ENCODE measurements around the gene CGB7. TPM values are rescaled to one million over a fixed set of nuclear protein-coding genes. Genes with fewer than 3 reads are reported as not detected.

The CGB7 gene
- total RNA-seq, 1 experiment from 2014 or later, result 4.3 TPM

GRCh38 chr19:49016067-49016839 lies 41.3 kb downstream of the CGB7 start:
- DNase-seq (ENCODE audit: low read depth), result no peak

- DNase-seq (ENCODE audit: low read depth), result no peak
Measured at GRCh38 chr19:49014870-49015255, 42.7 kb downstream of the CGB7 start.

- DNase-seq (ENCODE audit: low read depth), result no peak
Measured at GRCh38 chr19:49014123-49014869, 43.3 kb downstream of the CGB7 start.

GRCh38 chr19:49011194-49011593 lies 46.4 kb downstream of the CGB7 start:
- no peak for DNase-seq (ENCODE audit: low read depth)

- DNase-seq (ENCODE audit: low read depth), result no peak
Measured at GRCh38 chr19:49010453-49010852, 47.1 kb downstream of the CGB7 start.

- no peak for DNase-seq (ENCODE audit: low read depth)
Measured at GRCh38 chr19:49009828-49010227, 47.7 kb downstream of the CGB7 start.

- DNase-seq (ENCODE audit: low read depth), result no peak
Measured at GRCh38 chr19:49006905-49007304, 50.6 kb downstream of the CGB7 start.

GRCh38 chr19:49004964-49005614 lies 52.5 kb downstream of the CGB7 start:
- DNase-seq (ENCODE audit: low read depth), result no peak

Other genes with a start within 250 kb of the CGB7 start
- 29.5 and 36.7 TPM in 2 replicates for gene BCAT2, start 246.7 kb downstream of the CGB7 start, total RNA-seq (2014; rRNA removed; shearing (Covaris generic))
- gene HSD17B14, start 221.3 kb downstream of the CGB7 start, total RNA-seq (2014; rRNA removed; shearing (Covaris generic)), result 0.69 TPM in 1 of 2 replicates, not detected in the other
- gene PLEKHA4, start 189.1 kb downstream of the CGB7 start, total RNA-seq (2014; rRNA removed; shearing (Covaris generic)), result 2.1 and 4.5 TPM in 2 replicates
- 50.7 and 56.2 TPM in 2 replicates for gene PPP1R15A, start 185.3 kb downstream of the CGB7 start, total RNA-seq (2014; rRNA removed; shearing (Covaris generic))
- not detected in 2 replicates for gene TULP2, start 159.0 kb downstream of the CGB7 start, total RNA-seq (2014; rRNA removed; shearing (Covaris generic))
- gene NUCB1, start 157.4 kb downstream of the CGB7 start, total RNA-seq (2014; rRNA removed; shearing (Covaris generic)), result 105 and 106 TPM in 2 replicates
- not detected in 2 replicates for gene DHDH, start 124.0 kb downstream of the CGB7 start, total RNA-seq (2014; rRNA removed; shearing (Covaris generic))
- 43.7 and 54.2 TPM in 2 replicates for gene BAX, start 102.9 kb downstream of the CGB7 start, total RNA-seq (2014; rRNA removed; shearing (Covaris generic))
- 754 and 855 TPM in 2 replicates for gene FTL, start 92.4 kb downstream of the CGB7 start, total RNA-seq (2014; rRNA removed; shearing (Covaris generic))
- gene GYS1, start 64.4 kb downstream of the CGB7 start, total RNA-seq (2014; rRNA removed; shearing (Covaris generic)), result 19.2 and 36.8 TPM in 2 replicates
- 550 and 590 TPM in 2 replicates for gene RUVBL2, start 63.9 kb downstream of the CGB7 start, total RNA-seq (2014; rRNA removed; shearing (Covaris generic))
- 0.60 and 4.0 TPM in 2 replicates for gene LHB, start 40.7 kb downstream of the CGB7 start, total RNA-seq (2014; rRNA removed; shearing (Covaris generic))
- 5.3 and 11.9 TPM in 2 replicates for gene CGB3, start 33.4 kb downstream of the CGB7 start, total RNA-seq (2014; rRNA removed; shearing (Covaris generic))
- gene CGB2, start 25.9 kb downstream of the CGB7 start, total RNA-seq (2014; rRNA removed; shearing (Covaris generic)), result 2.2 TPM in 1 of 2 replicates, not detected in the other
- not detected in 2 replicates for gene CGB1, start 20.9 kb downstream of the CGB7 start, total RNA-seq (2014; rRNA removed; shearing (Covaris generic))
- 22.0 and 35.7 TPM in 2 replicates for gene CGB5, start 13.9 kb downstream of the CGB7 start, total RNA-seq (2014; rRNA removed; shearing (Covaris generic))
- 27.8 and 31.4 TPM in 2 replicates for gene CGB8, start 8.6 kb downstream of the CGB7 start, total RNA-seq (2014; rRNA removed; shearing (Covaris generic))
- not detected in 2 replicates for gene NTF4, start 7.1 kb upstream of the CGB7 start, total RNA-seq (2014; rRNA removed; shearing (Covaris generic))
- gene KCNA7, start 14.9 kb upstream of the CGB7 start, total RNA-seq (2014; rRNA removed; shearing (Covaris generic)), result not detected in 2 replicates
- gene SNRNP70, start 27.7 kb upstream of the CGB7 start, total RNA-seq (2014; rRNA removed; shearing (Covaris generic)), result 179 and 191 TPM in 2 replicates
- 6.7 and 7.2 TPM in 2 replicates for gene LIN7B, start 56.6 kb upstream of the CGB7 start, total RNA-seq (2014; rRNA removed; shearing (Covaris generic))
- gene C19orf73, start 61.4 kb upstream of the CGB7 start, total RNA-seq (2014; rRNA removed; shearing (Covaris generic)), result 2.3 and 2.6 TPM in 2 replicates
- 5.4 and 10.4 TPM in 2 replicates for gene PPFIA3, start 61.8 kb upstream of the CGB7 start, total RNA-seq (2014; rRNA removed; shearing (Covaris generic))
- gene HRC, start 97.6 kb upstream of the CGB7 start, total RNA-seq (2014; rRNA removed; shearing (Covaris generic)), result not detected in 2 replicates
- gene TRPM4, start 100.0 kb upstream of the CGB7 start, total RNA-seq (2014; rRNA removed; shearing (Covaris generic)), result 2.1 and 31.7 TPM in 2 replicates